ENCODE data around the gene ITGBL1. TPM values are rescaled to one million over a fixed set of nuclear protein-coding genes. Genes with fewer than 3 reads are reported as not detected.

The ITGBL1 gene
- total RNA-seq, 4 donors from 2014 or later, result 0.83 to 28.0 (median 3.0) TPM

- no peak overlapping the region for H3K4me3 ChIP-seq
- TF ChIP-seq CTCF (IDR thresholded peaks at IDR 0.05) (no peak), POLR2A (IDR thresholded peaks at IDR 0.05) (no peak)
- H3K27me3 ChIP-seq, result peaks cover 0 to 2% (median 0%) of the 10 kb centered on the region in 4 donors
- 51 to 55% methylated on average over 6 of the region's 6 CpGs for WGBS, 2 donors
- H3K36me3 ChIP-seq, result no peaks in the 10 kb centered on the region
- H3K27ac ChIP-seq, result no peak overlapping the region
- intact Hi-C loops (cut with DNase I), result no loop called here
- no peaks in the 10 kb centered on the region for H3K4me1 ChIP-seq
- DNase-seq, result no peak
- H3K9me3 ChIP-seq, result no peaks in the 10 kb centered on the region
These were observed 27.9 kb upstream of the ITGBL1 start for GRCh38 chr13:101424381-101425155.

DNA sequence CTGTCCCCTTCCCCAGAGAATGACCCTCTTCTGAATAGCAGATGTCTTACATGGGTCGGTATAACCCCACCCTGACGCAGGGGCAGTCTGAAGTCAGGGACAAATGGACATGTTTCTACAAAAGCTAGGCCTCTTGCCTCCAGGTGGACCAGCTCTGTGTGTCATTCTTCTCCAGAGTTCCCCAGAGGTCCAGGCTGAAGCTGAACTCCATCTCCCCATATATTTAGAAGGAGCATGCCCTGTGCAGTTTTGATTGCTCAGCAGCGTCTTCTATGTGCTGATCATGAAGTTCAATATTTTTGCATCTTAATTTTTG lies 27.4 kb upstream of the ITGBL1 start:
- H3K36me3 ChIP-seq, result no peaks in the 10 kb centered on the region
- intact Hi-C loops (cut with DNase I), result no loop called here
- no peak overlapping the region for H3K4me3 ChIP-seq
- peaks cover 0 to 6% (median 0%) of the 10 kb centered on the region in 4 donors for H3K27me3 ChIP-seq
- TF ChIP-seq CTCF (IDR thresholded peaks at IDR 0.05) (no peak), POLR2A (IDR thresholded peaks at IDR 0.05) (no peak)
- H3K27ac ChIP-seq, result no peak overlapping the region
- no peaks in the 10 kb centered on the region for H3K4me1 ChIP-seq
- WGBS, 2 donors, result 75 to 83% methylated on average over 3 of the region's 3 CpGs
- DNase-seq, result no peak
- H3K9me3 ChIP-seq, result no peaks in the 10 kb centered on the region

- DNase-seq, result no peak
- no peak overlapping the region for H3K4me3 ChIP-seq
- peaks cover 0 to 6% (median 0%) of the 10 kb centered on the region in 4 donors for H3K27me3 ChIP-seq
- WGBS, 2 donors, result 55 to 65% methylated on average over 10 of the region's 10 CpGs
- intact Hi-C loops (cut with DNase I), result no loop called here
- no peak overlapping the region for H3K27ac ChIP-seq
- H3K4me1 ChIP-seq, result no peaks in the 10 kb centered on the region
- no peaks in the 10 kb centered on the region for H3K9me3 ChIP-seq
- no peaks in the 10 kb centered on the region for H3K36me3 ChIP-seq
- TF ChIP-seq POLR2A (IDR thresholded peaks at IDR 0.05) (no peak), CTCF (IDR thresholded peaks at IDR 0.05) (no peak)
These were observed 26.9 kb upstream of the ITGBL1 start for GRCh38 chr13:101425623-101426022.

DNA sequence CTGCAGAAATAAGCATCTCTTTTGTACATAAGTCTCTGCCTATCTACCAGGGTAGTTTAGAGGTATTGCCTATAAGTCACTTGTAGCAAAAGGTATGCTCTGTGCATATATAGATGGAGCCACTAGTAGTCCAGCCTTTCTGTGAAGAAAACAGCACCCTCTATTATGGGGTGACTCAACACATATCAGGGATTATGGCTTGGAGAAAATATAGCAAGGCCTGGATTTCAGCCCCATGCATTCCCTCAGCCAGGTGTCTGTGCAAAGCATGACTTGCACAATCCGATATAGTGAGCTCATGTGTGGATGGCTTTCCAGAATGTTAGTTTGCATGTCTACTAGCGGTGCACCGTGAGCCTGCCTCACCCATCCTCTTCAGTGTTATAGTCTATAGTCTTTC lies 22.7 kb upstream of the ITGBL1 start:
- no peak overlapping the region for H3K27ac ChIP-seq
- intact Hi-C loops (cut with DNase I), result no loop called here

More for the DNA sequence above, 22.7 kb upstream of the ITGBL1 start:
- no peak for DNase-seq
- TF ChIP-seq POLR2A (IDR thresholded peaks at IDR 0.05) (no peak), CTCF (IDR thresholded peaks at IDR 0.05) (no peak)
- Histone ChIP-seq H3K36me3 (no peaks in the 10 kb centered on the region), H3K4me3 (no peak overlapping the region), H3K4me1 (no peaks in the 10 kb centered on the region), H3K27me3 (peaks cover 0 to 6% (median 0%) of the 10 kb centered on the region in 4 donors), H3K9me3 (no peaks in the 10 kb centered on the region)
- 76 to 85% methylated on average over 3 of the region's 3 CpGs for WGBS, 2 donors
